GM15510 (cell line): ENCODE data around the gene DHX16.

ENCODE experiments used
- POLR2A ChIP-seq: IDR thresholded peaks from 3 replicates; pipeline ENCODE4 v1.6.1; 2011; ENCODE audit warnings: borderline replicate concordance; ENCODE audit not compliant: insufficient read length; ENCODE audit errors: extremely low read depth

DHX16 gene

GRCh38 chr6:30611856-30612194, 61.0 kb downstream of the DHX16 start:
- no peak for TF ChIP-seq POLR2A

GRCh38 chr6:30611150-30611855, 61.5 kb downstream of the DHX16 start:
- TF ChIP-seq POLR2A = no peak

- no peak for TF ChIP-seq POLR2A
Observed at GRCh38 chr6:30610065-30610464, 62.7 kb downstream of the DHX16 start.

GRCh38 chr6:30603961-30604360, 68.8 kb downstream of the DHX16 start:
- no peak for TF ChIP-seq POLR2A
